ENCODE results near the gene HGFAC. TPM values are rescaled to one million over a fixed set of nuclear protein-coding genes. Genes with fewer than 3 reads are reported as not detected.

HGFAC gene
- total and polyA plus RNA-seq, 2 of the 13 experiments (the other 11 are each of a cell fraction or from before 2014, with no cell fraction given) = 8.5 to 63.6 TPM

DNA sequence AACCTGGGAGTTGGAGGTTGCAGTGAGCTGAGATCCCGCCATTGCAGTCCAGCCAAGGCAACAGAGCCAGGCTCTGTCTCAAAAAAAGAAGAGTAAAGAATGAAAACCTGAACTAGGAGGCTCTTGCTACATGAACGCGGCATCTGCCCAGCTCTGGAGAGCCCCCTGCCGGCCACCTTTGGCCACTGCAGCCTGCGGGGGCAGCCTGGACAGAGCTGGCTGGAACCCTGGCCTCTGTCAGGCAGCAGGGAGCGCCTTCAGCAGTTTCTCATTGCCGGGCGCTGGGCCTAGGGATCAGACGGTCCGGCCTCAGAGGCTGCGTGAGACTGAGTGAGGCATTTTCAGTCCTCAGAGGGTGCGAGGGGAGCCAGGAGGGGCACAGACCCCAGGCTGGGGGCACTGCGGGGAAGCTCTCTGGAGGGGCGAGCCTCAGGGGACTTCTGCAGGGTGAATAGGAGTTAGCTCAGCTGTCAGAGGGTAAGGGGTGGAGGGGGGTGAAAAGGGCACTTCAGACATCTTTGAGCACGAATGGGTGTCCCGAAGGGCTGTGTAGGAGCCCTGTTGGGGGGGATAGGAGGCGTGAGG, 38.9 kb downstream of the HGFAC start (continued):
- no peak for TF ChIP-seq CSRNP1 (CRISPR knock-in tag; IDR thresholded peaks at IDR 0.05)
- TF ChIP-seq, protein P1, sequence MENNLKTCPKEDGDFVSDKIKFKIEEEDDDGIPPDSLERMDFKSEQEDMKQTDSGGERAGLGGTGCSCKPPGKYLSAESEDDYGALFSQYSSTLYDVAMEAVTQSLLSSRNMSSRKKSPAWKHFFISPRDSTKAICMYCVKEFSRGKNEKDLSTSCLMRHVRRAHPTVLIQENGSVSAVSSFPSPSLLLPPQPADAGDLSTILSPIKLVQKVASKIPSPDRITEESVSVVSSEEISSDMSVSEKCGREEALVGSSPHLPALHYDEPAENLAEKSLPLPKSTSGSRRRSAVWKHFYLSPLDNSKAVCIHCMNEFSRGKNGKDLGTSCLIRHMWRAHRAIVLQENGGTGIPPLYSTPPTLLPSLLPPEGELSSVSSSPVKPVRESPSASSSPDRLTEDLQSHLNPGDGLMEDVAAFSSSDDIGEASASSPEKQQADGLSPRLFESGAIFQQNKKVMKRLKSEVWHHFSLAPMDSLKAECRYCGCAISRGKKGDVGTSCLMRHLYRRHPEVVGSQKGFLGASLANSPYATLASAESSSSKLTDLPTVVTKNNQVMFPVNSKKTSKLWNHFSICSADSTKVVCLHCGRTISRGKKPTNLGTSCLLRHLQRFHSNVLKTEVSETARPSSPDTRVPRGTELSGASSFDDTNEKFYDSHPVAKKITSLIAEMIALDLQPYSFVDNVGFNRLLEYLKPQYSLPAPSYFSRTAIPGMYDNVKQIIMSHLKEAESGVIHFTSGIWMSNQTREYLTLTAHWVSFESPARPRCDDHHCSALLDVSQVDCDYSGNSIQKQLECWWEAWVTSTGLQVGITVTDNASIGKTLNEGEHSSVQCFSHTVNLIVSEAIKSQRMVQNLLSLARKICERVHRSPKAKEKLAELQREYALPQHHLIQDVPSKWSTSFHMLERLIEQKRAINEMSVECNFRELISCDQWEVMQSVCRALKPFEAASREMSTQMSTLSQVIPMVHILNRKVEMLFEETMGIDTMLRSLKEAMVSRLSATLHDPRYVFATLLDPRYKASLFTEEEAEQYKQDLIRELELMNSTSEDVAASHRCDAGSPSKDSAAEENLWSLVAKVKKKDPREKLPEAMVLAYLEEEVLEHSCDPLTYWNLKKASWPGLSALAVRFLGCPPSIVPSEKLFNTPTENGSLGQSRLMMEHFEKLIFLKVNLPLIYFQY (CRISPR knock-in tag; IDR thresholded peaks at IDR 0.05; ENCODE audit: borderline replicate concordance) = no peak
- TF ChIP-seq STAG1 (CRISPR knock-in tag; IDR thresholded peaks at IDR 0.05) = peak; percentile 78
- no peak for TF ChIP-seq JUNB (CRISPR knock-in tag; IDR thresholded peaks at IDR 0.05; ENCODE audit: borderline replicate concordance)
- peak; percentile 51; the same call in 1 of the 2 replicates for TF ChIP-seq KDM2A (CRISPR knock-in tag; IDR thresholded peaks at IDR 0.05; ENCODE audit: borderline replicate concordance, low read depth)

GRCh38 chr4:3481113-3481531, 39.4 kb downstream of the HGFAC start:
- DNase-seq (ENCODE audit: low spot score) (no peak), FAIRE-seq (no peak), ATAC-seq (no peak)
- ChIA-PET POLR2A (interaction anchor here (0.7 to 1.5 kb wide), 2 partner anchors 19 to 28 kb away, joined by 3 to 4 read pairs; no protein-coding TSS in a partner anchor), CTCF (ENCODE audit: low intra/inter-chr PET ratio, low total read pairs) (interaction anchor here (1.0 to 1.3 kb wide), 3 partner anchors 29 to 287 kb away, joined by 3 read pairs; no protein-coding TSS in a partner anchor)
- H4K20me1 ChIP-seq (ENCODE audit: insufficient read depth, low read length) = no peaks in the 10 kb centered on the region
- H3K27me3 ChIP-seq (ENCODE audit: control insufficient read depth in 1 of 2, insufficient read depth in 2 of 2, low read length in 2 of 2) = peaks cover 30 to 87% of the 10 kb centered on the region in 2 experiments
- no peak overlapping the region for H3K27ac ChIP-seq (ENCODE audit: extremely low read length, insufficient read depth, low read length)
- peaks cover 28% of the 10 kb centered on the region for H3K4me1 ChIP-seq (ENCODE audit: insufficient read depth, low read length)
- no TSS peak for BruUV-seq (replicated peaks)
- TF ChIP-seq TOE1 (CRISPR knock-in tag; IDR thresholded peaks at IDR 0.05) = no peak
- TF ChIP-seq ZFP41 (CRISPR knock-in tag; IDR thresholded peaks at IDR 0.05; ENCODE audit: borderline replicate concordance) = no peak
- TF ChIP-seq CEBPB (IDR thresholded peaks at IDR 0.05; ENCODE audit: borderline replicate concordance, low read depth, low read length) = no peak
- H3K79me2 ChIP-seq (ENCODE audit: insufficient read depth, low read length) = no peaks in the 10 kb centered on the region
- no peak overlapping the region for H2AFZ ChIP-seq (ENCODE audit: low read length)
- H3K4me2 ChIP-seq (ENCODE audit: low read depth, low read length) = peak overlapping the region; percentile 23; the same call in 1 of the 2 replicates
- no peaks in the 10 kb centered on the region for H3K9me3 ChIP-seq (ENCODE audit: low read length)
- intact Hi-C loops (cut with micrococcal nuclease; ENCODE audit: unreplicated experiment) = no loop called here
- 21% methylated on average over 5 of the region's 5 CpGs for WGBS (ENCODE audit: low lambda C conversion rate)
- H3K4me3 ChIP-seq (replicated peaks in 1 of 3; ENCODE audit: insufficient read depth in 1 of 3, low read depth in 2 of 3, low read length in 3 of 3) = no peak overlapping the region
- in situ Hi-C loops (cut with HindIII; ENCODE audit: extremely low pct_ligation_motif_present, low pct_unique_long_range_greater_than_20kb) = no loop called here
- no peaks in the 10 kb centered on the region for H3K36me3 ChIP-seq (replicated peaks in 1 of 2; ENCODE audit: control insufficient read depth in 1 of 2, insufficient read depth in 2 of 2, low read length in 2 of 2)
- no peak overlapping the region for H3K9ac ChIP-seq (ENCODE audit: insufficient read depth, low read depth, low read length)

Data from HepG2 (cell line).